GM18499 (cell line): Measurements from ENCODE around the gene COL10A1.

Experiments
- ATAC-seq: cut with Tn5 transposase; IDR thresholded peaks from one replicate; pipeline ENCODE4 v1.9.1; 2021; ENCODE audit warnings: moderate number of reproducible peaks; ENCODE audit not compliant: insufficient read depth, unreplicated experiment

The COL10A1 gene

DNA sequence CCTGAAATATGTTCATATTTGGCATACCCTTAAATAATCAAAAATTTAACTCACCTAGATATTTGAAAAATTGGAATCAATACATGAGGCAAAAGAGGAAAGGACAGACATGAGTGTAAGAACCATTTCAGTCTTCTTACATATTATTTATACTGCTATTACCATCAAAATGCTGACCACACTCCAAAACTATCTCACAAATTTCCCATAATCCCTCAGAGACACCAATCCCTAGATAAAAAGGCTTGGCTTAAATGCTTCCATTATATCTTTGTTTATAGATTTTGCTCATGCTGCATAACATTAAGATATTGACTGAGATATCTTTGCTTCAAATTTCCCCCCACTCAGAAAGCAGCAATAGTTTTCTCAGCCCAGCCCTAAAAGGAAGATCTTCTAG lies 37.0 kb downstream of the COL10A1 start:
- no peak for ATAC-seq

DNA sequence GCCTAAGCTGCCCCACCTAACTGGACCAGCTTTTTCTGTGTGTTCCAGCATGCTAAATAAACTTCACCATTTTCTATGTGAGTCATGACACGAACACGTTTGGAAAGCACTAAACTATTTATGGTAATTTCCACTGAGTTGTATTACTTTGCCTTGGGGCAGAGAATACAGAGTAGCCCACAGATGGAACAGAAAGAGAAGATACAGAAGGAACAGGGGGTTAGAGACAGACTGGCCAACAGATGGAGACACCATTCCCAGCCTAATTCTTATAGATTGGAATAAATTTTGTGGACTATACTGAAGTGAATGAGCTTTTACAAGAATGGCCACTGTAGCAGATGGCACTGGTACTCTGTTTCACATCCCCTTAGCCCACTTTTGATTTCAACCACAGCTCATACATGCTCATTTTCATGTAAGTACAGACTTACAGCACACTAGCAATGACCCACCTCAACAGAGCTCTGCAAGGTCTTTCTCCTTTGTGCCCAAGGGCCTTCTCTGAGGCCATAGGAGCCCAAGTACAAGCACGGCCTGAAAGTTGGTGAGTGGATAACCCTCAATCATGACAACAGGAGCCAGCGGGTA lies 38.4 kb downstream of the COL10A1 start:
- peak; percentile 89 for ATAC-seq

DNA sequence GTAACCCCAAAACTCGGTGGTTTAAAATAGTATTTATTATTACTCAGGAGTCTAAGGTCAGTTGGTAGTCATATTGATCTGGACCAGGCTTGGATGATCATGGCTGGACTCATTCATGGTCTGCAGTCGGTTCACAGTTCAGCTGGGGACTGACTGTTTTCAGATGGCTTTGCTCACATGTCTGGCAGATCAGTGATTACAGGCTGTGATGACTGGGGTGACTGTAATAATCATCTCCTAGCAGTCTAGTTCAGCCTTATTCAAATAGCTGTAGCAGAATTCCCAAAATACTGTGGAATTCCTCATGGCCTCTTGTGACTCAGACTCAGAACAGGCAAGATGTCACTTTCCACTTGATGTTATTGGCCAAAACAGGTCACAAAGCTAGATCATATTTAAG lies 41.6 kb downstream of the COL10A1 start:
- ATAC-seq, result no peak

DNA sequence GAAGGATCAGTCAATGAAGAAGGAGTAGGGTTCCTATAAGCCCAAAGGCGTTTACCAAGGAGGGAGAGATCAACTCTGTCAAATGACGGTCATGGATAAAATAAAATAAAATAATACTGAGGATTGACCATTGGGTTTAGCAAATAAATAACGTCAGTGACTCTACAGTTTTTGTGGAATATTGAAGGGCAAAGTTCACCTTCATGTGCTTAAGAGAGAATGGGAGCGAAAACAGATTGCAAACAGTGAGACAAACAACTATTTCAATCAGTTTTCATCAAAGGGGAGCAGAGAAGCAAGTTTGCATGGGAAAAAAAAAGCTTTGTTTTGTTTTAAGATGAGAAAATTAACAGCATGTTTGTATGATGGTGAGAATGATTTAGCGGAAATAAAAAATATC lies 42.9 kb downstream of the COL10A1 start:
- no peak for ATAC-seq

DNA sequence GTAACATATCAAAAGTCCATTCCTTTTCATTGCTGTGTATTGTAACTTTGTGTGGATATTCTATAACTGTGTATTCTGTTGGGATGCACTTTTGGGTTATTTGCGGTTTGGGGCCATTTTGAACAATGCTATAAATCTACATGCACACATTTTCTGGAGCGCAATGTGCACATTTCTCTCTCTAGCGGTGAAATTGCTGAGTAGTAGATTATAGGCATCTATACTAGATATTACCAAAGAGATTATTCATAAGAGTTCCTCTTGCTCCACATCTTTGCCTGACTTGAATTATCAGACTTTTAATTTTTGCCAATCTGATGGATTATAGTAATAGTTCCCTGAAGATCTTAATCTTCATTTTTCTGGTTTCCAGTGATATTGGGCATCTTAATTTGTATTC lies 47.0 kb downstream of the COL10A1 start:
- ATAC-seq, result no peak

DNA sequence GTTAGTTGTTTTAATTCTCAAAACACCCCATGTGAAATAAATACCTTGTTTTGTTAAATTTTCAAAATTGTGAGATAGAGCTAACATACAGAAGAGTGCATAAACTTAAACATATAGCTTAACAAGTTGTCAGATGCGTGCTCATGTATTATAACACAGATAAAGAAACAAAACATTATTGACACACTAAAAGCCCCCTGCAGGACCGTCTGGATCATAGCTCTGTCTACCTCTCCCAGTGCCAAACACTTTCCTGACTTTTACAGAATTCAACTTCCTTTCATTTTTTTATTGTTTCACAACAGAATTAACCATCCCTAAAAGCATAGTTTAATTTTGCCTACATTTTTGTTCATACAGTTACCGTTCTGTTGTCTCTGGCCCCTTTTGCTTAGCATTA lies 47.4 kb downstream of the COL10A1 start:
- ATAC-seq, result no peak

DNA sequence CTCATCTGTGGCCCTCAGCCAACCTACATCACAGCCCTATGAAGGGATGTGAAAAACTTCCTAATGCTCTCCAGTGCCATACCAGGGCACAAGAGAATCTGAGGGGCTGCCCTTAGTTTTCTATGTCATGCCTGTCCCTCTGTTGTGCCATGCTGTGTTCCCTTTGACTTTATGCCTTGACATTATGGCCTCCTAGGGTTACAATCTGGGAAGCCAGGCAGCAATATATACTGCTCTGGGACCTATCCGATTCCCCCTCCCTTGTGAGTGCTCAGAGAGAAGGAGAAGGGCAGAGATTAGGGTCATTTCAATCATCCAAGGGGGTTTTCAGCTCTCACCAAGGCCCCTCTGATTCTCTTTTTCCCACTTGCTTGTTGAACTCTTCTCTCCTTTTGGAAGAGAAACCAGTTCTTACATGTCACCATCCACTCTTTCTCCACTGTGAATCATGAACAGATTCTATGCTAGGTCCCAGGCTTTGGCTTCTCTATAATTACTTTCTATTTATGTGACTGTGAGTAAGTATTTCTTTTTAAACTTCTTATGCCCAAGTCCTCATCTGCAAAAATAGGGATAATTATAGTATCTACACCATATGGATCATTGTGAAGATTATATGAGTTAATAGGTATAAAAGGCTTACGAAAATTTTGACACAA lies 51.1 kb downstream of the COL10A1 start:
- no peak for ATAC-seq

DNA sequence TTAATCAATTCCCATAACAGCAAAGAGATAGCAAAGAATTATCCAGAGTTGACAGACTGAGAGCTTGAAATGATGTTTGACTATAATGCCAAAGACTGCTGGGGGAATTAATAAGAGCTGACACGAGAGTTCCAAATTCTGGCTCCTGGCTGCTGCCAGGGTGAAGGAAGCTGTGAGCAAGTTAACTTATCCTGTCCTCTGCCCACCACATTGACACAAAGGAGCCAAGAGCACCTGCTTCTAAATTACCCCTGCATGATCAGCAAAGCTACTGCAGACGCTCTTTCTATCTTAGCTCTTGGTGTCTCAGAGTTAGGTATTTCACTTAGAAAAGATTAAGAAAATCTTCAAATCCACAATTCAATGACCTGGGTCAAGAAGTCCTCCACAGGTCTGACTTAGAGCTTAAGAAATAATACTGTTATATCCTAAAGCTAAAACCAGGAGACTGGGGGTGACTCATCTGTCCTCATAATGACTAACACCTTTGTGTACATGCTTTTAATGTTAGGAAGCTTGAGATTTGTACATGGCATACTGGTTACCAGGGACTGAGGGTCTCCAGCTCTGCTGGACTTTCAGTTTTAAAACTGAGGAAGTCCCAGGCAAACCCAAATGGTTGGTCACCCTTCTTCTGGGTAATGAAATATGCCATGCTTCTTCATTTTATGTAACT lies 52.0 kb downstream of the COL10A1 start:
- no peak for ATAC-seq

DNA sequence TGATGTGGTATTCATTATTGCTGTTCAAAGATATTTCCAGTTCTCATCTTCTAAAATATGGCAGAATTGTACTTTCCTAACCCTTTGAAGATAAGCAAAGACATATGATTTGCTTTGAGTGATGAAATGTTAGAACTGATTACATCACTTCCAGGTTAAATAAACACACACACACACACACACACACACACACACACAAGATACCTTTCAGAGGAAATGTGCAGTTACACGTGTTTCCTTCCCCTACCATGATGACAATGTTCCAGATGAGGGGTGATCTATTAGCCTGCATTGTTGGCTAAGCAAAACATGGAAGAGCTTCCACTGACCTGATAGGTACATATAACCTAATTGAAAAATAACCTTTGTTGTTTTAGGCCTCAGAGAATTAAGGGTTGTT lies 53.6 kb downstream of the COL10A1 start:
- ATAC-seq, result no peak

DNA sequence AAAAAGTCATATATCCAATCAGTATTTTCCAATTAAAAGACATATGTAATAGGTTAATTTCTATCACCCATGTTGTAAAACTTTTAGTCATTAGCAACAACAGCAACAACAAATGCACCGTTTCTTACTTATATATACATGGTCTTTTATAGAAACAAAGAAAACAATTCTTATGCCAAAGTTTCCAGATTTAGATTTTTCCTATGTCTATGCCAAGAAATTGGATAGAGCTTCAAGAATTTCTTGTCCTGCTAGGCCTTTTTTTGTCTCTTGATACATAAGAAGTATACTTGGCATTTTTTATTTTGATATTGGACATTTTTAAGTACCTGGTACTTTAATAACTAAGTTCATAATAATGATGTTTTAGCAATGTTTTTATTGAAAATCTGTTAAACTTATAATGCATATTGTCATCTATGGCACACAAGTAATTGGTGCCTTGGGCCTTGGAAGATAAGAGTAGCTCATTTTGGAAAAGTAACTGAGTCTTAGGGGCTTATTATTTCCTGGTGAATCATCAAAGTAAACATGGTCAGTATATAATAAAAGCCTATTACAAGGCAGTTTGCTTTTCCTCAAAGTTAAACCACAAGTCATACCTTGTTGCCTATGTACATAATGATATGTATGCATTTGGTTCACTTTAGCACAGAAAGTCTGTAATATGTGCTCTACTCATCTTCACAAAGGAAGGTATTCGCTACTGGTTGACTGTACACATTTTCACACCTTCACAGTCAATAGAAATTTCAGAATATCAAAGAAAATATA lies 55.1 kb downstream of the COL10A1 start:
- ATAC-seq, result no peak

DNA sequence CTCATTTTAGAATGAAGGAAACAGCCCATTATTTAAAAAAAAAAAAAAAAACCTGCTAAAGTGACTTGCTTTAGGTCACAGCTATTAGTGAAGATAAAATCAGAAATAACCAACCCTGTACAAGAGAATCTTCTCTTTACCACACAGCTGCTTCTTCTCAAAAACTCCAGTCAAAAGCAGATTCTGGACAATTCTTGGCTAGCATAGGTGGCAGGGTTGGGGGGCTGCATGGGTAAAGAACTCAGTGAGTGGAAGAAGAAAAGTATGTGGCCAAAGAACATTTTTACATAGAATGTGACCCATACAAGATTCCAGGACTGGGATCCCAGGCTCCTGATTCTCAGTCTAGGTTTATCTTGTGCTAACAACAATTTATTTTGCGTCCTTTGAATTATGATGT lies 55.8 kb downstream of the COL10A1 start:
- no peak for ATAC-seq
